HepG2 (cell line): ENCODE results near the gene ADAMTS15. TPM values are rescaled to one million over a fixed set of nuclear protein-coding genes. Genes with fewer than 3 reads are reported as not detected.

ENCODE experiments used
- ATAC-seq: fragments of 200-7000 bp; cut with Tn5 transposase; 3 replicates; pipeline ENCODE4 v1.9.1; 2020; ENCODE audit warnings: mild to moderate bottlenecking, moderate library complexity
- BruUV-seq: library from RNA; stranded (reverse); fragments of 400-500 nt; replicated peaks from 2 replicates; lab custom pipeline; 2021; lab: Mats Ljungman, UMichigan
- CTCF ChIA-PET: fragments of 300-600 bp; formaldehyde crosslinking; extraction: SDS; loops from one replicate; lab custom pipeline; 2021; ENCODE audit warnings: low total read pairs, inconsistent platforms, low intra/inter-chr PET ratio; lab: Yijun Ruan, JAX
- POLR2A ChIA-PET: fragments of 350-600 bp; sonication (Branson Sonifier 250); formaldehyde crosslinking; loops from one replicate; lab custom pipeline; 2020; ENCODE audit warnings: antibody characterized with exemption, inconsistent platforms; lab: Yijun Ruan, JAX
- DNase-seq: peaks from one replicate; pipeline ENCODE4 v3.0.0-alpha.2; 2015; ENCODE audit warnings: low spot score
- FAIRE-seq: peaks from 3 replicates; lab custom pipeline; 2011; peaks lifted over from hg19 to GRCh38; lab: Jason Lieb, UNC
- H2AFZ ChIP-seq: one replicate; pipeline ENCODE4 v1.6.1; 2011; ENCODE audit warnings: low read length, inconsistent platforms
- H3K27ac ChIP-seq: fragments of 300-600 bp; 3 replicates; pipeline ENCODE4 v1.8.0; 2011; ENCODE audit warnings: mixed run types, mild to moderate bottlenecking, mixed read lengths, low read length, inconsistent platforms; ENCODE audit not compliant: insufficient read depth; ENCODE audit errors: extremely low read length
- H3K27me3 ChIP-seq, 2 experiments: fragments of 200-600 bp in 1 of 2; 2 replicates in 1 of 2; 3 replicates in 1 of 2; pipeline versions ENCODE4 v1.6.0 to v1.8.0; 2011; ENCODE audit warnings: low read length in 2 of 2, mild to moderate bottlenecking in 2 of 2, moderate library complexity in 2 of 2, inconsistent platforms in 1 of 2; ENCODE audit not compliant: insufficient read depth in 2 of 2, control insufficient read depth in 1 of 2
- H3K36me3 ChIP-seq, 2 experiments: fragments of 200-600 bp in 1 of 2; replicated peaks in 1 of 2; 2 replicates in 1 of 2; 3 replicates in 1 of 2; pipeline versions ENCODE4 v1.5.1 to v1.8.0; 2011; ENCODE audit warnings: low read length in 2 of 2, inconsistent platforms in 1 of 2; ENCODE audit not compliant: insufficient read depth in 2 of 2, control insufficient read depth in 1 of 2
- H3K4me1 ChIP-seq: 2 replicates; pipeline ENCODE4 v1.5.1; 2012; ENCODE audit warnings: low read length, inconsistent platforms; ENCODE audit not compliant: insufficient read depth
- H3K4me2 ChIP-seq: 2 replicates; pipeline ENCODE4 v1.6.0; 2011; ENCODE audit warnings: low read depth, low read length, inconsistent platforms
- H3K4me3 ChIP-seq, 3 experiments: fragments of 200-600 bp in 1 of 3; sonication (generic), shearing (Covaris generic) in 1 of 3; replicated peaks in 1 of 3; 2 replicates each; pipeline ENCODE4 v1.5.1; 2011 to 2016; ENCODE audit warnings: low read length in 3 of 3, inconsistent platforms in 2 of 3, low read depth in 2 of 3, mild to moderate bottlenecking in 2 of 3, control low read depth in 1 of 3, mixed read lengths in 1 of 3; ENCODE audit not compliant: insufficient read depth in 1 of 3
- H3K79me2 ChIP-seq: one replicate; pipeline ENCODE4 v1.6.1; 2011; ENCODE audit warnings: low read length, inconsistent platforms; ENCODE audit not compliant: insufficient read depth
- H3K9ac ChIP-seq: 2 replicates; pipeline ENCODE4 v1.6.0; 2011; ENCODE audit warnings: mild to moderate bottlenecking, low read depth, low read length, inconsistent platforms; ENCODE audit not compliant: insufficient read depth
- H3K9me3 ChIP-seq: 2 replicates; pipeline ENCODE4 v1.5.1; 2012; ENCODE audit warnings: mild to moderate bottlenecking, low read length
- H4K20me1 ChIP-seq: 2 replicates; pipeline ENCODE4 v1.6.0; 2011; ENCODE audit warnings: inconsistent platforms, mild to moderate bottlenecking, low read length, moderate library complexity; ENCODE audit not compliant: insufficient read depth
- CAMTA2 ChIP-seq: sonication (generic); formaldehyde crosslinking; IDR thresholded peaks from 2 replicates; pipeline ENCODE4 v1.4.0; 2020; ENCODE audit warnings: mild to moderate bottlenecking, missing genetic modification reagents, borderline replicate concordance
- CBX5 ChIP-seq: sonication (generic); formaldehyde crosslinking; IDR thresholded peaks from 2 replicates; pipeline ENCODE4 v1.4.0; 2020; ENCODE audit warnings: missing genetic modification reagents, borderline replicate concordance
- GMEB2 ChIP-seq: IDR thresholded peaks from 2 replicates; pipeline ENCODE4 v1.6.1; 2016; ENCODE audit warnings: missing biosample characterization, missing genetic modification reagents, low read depth
- HBP1 ChIP-seq: IDR thresholded peaks from 2 replicates; pipeline ENCODE4 v1.6.1; 2016; ENCODE audit warnings: low read depth, control low read depth
- HHEX ChIP-seq: IDR thresholded peaks from 2 replicates; pipeline ENCODE4 v1.6.1; 2016; ENCODE audit warnings: control low read depth
- HOXA9 ChIP-seq: sonication (generic); formaldehyde crosslinking; IDR thresholded peaks from 2 replicates; pipeline ENCODE4 v1.8.1; 2022; ENCODE audit warnings: missing genetic modification reagents, mild to moderate bottlenecking, moderate library complexity, borderline replicate concordance
- KAT8 ChIP-seq: IDR thresholded peaks from 2 replicates; pipeline ENCODE4 v1.6.1; 2016; ENCODE audit warnings: missing genetic modification reagents, missing compliant biosample characterization
- MEIS2 ChIP-seq: sonication (generic); formaldehyde crosslinking; IDR thresholded peaks from 2 replicates; pipeline ENCODE4 v1.9.0; 2021; ENCODE audit warnings: mild to moderate bottlenecking, missing genetic modification reagents
- MTF1 ChIP-seq: sonication (generic); formaldehyde crosslinking; IDR thresholded peaks from 2 replicates; pipeline ENCODE4 v1.5.0; 2020; ENCODE audit warnings: missing genetic modification reagents
- SMC3 ChIP-seq: IDR thresholded peaks from 2 replicates; pipeline ENCODE4 v1.6.1; 2011; ENCODE audit warnings: low read length, improper control_type of control experiment
- STAG1 ChIP-seq: sonication (generic); formaldehyde crosslinking; IDR thresholded peaks from 2 replicates; pipeline ENCODE4 v1.4.0; 2020; ENCODE audit warnings: missing genetic modification reagents
- TBP ChIP-seq: sonication (generic); formaldehyde crosslinking; IDR thresholded peaks from 2 replicates; pipeline ENCODE4 v1.5.0; 2020; ENCODE audit warnings: missing genetic modification reagents
- TEAD3 ChIP-seq: optimal IDR thresholded peaks from 2 replicates; pipeline ENCODE3; 2016; ENCODE audit warnings: borderline replicate concordance
- TMF1 ChIP-seq: sonication (generic); formaldehyde crosslinking; IDR thresholded peaks from 2 replicates; pipeline ENCODE4 v1.8.1; 2022; ENCODE audit warnings: low read depth, missing genetic modification reagents
- ZNF430 ChIP-seq: sonication (generic); formaldehyde crosslinking; IDR thresholded peaks from 2 replicates; pipeline ENCODE4 v1.9.0; 2021; ENCODE audit warnings: mild to moderate bottlenecking, missing genetic modification reagents
- ZNF546 ChIP-seq: sonication (generic); formaldehyde crosslinking; conservative IDR thresholded peaks from 2 replicates; pipeline ENCODE4 v1.8.1; 2023; ENCODE audit warnings: mild to moderate bottlenecking, missing genetic modification reagents
- ZNF614 ChIP-seq: IDR thresholded peaks from 2 replicates; pipeline ENCODE4 v1.6.1; 2018; ENCODE audit warnings: missing biosample characterization, missing genetic modification reagents, inconsistent platforms, borderline replicate concordance
- WGBS: methylation state at CpG from one replicate; pipeline ENCODE4 v1.1.6; 2017; ENCODE audit warnings: low lambda C conversion rate; 5-methylcytosine and 5-hydroxymethylcytosine counted together
- in situ Hi-C: cut with HindIII; loops from 2 replicates; pipeline ENCODE4 v1.10.0; 2017; ENCODE audit warnings: low pct_unique_long_range_greater_than_20kb; ENCODE audit not compliant: extremely low pct_ligation_motif_present
- intact Hi-C: fragments of 100-400 bp; cut with micrococcal nuclease; formaldehyde crosslinking; loops from one replicate; pipeline ENCODE4 v1.10.0; 2022; ENCODE audit not compliant: unreplicated experiment
- polyA plus RNA-seq, 8 experiments: library from polyadenylated mRNA; depleted of rRNA in 3 of 8; stranded (reverse) in 7 of 8; unstranded in 1 of 8; fragments of >200 nt; fragmentation: Illumina TruSeq in 4 of 8; extraction: Trizol in 4 of 8; gene quantifications; 2 replicates each; pipeline versions ENCODE4 v1.2.1 to v1.2.3, GENCODE V29; 2011 to 2016; ENCODE audit warnings: low read depth in 4 of 8, missing spikeins in 1 of 8, mixed read lengths in 1 of 8; ENCODE audit not compliant: insufficient read depth in 1 of 8
- total RNA-seq, 5 experiments: library from RNA; depleted of rRNA; stranded (reverse); fragments of >200 nt; fragmentation: Illumina TruSeq; extraction: Trizol; gene quantifications; 2 replicates each; pipeline ENCODE4 v1.2.3, GENCODE V29; 2016; ENCODE audit warnings: low read depth in 1 of 5

The ADAMTS15 gene
- total and polyA plus RNA-seq, 2 of the 13 experiments (the other 11 are each of a cell fraction or from before 2014, with no cell fraction given) = 0.01 to 0.02 TPM

- TF ChIP-seq HBP1 (CRISPR knock-in tag) = no peak
- no peak for TF ChIP-seq ZNF546 (CRISPR knock-in tag)
- TF ChIP-seq TMF1 (CRISPR knock-in tag) = no peak
- TF ChIP-seq TEAD3 = peak; percentile 49
- no peak for TF ChIP-seq GMEB2
- no peak for TF ChIP-seq ZNF430 (CRISPR knock-in tag)
- peak; percentile 91 for TF ChIP-seq STAG1 (CRISPR knock-in tag)
- TF ChIP-seq SMC3 = peak; percentile 86
- no peak for TF ChIP-seq CAMTA2
- no peak for TF ChIP-seq CBX5 (CRISPR knock-in tag)
Observed at GRCh38 chr11:130431331-130431773, 17.1 kb upstream of the ADAMTS15 start (continued).

- no TSS peak for BruUV-seq
- no peak for ATAC-seq
- DNase-seq = no peak
- H3K27ac ChIP-seq = no peak overlapping the region
- ChIA-PET CTCF (interaction anchor here (1.2 to 7.7 kb wide), 4 partner anchors 397 to 473 kb away, joined by 3 to 255 read pairs (median 61); no protein-coding TSS in a partner anchor), POLR2A (no interaction called here)
- WGBS = 28% methylated on average over 3 of the region's 3 CpGs
- H4K20me1 ChIP-seq = no peaks in the 10 kb centered on the region
- no peaks in the 10 kb centered on the region for H3K79me2 ChIP-seq
- intact Hi-C loops = loop anchor here (1.0 kb wide), 1 partner anchor 218 kb away; no protein-coding TSS in a partner anchor
- no peaks in the 10 kb centered on the region for H3K4me1 ChIP-seq
- H2AFZ ChIP-seq = no peak overlapping the region
- in situ Hi-C loops = loop anchor here (5.0 to 10.0 kb wide), 2 partner anchors 393 to 460 kb away; no protein-coding TSS in a partner anchor
- no peak overlapping the region for H3K4me2 ChIP-seq
- TF ChIP-seq MEIS2 (CRISPR knock-in tag) (no peak), ZNF614 (CRISPR knock-in tag) (no peak), HHEX (CRISPR knock-in tag) (no peak), HOXA9 (CRISPR knock-in tag) (no peak), TBP (CRISPR knock-in tag) (no peak), MTF1 (no peak), KAT8 (CRISPR knock-in tag) (no peak)
- H3K36me3 ChIP-seq = no peaks in the 10 kb centered on the region
- H3K9me3 ChIP-seq = no peaks in the 10 kb centered on the region
- H3K4me3 ChIP-seq = no peak overlapping the region
- H3K27me3 ChIP-seq = peaks cover 2 to 33% of the 10 kb centered on the region in 2 experiments; a peak in 4 of 5 replicates
- H3K9ac ChIP-seq = no peak overlapping the region
- FAIRE-seq = no peak
Observed at GRCh38 chr11:130431801-130432200, 16.6 kb upstream of the ADAMTS15 start.
